LNCAP (cell line): ENCODE data around the gene ZNF766.
A peak's percentile ranks its signal among the peaks of the same experiment; 100 is the strongest.

ENCODE experiments used
- TF ChIP-seq, protein P1 (sequence below): fragments of 450-650 bp; IDR thresholded peaks from 2 replicates; pipeline ENCODE4 v1.5.1; 2017; ENCODE audit warnings: mild to moderate bottlenecking

The ZNF766 gene

DNA sequence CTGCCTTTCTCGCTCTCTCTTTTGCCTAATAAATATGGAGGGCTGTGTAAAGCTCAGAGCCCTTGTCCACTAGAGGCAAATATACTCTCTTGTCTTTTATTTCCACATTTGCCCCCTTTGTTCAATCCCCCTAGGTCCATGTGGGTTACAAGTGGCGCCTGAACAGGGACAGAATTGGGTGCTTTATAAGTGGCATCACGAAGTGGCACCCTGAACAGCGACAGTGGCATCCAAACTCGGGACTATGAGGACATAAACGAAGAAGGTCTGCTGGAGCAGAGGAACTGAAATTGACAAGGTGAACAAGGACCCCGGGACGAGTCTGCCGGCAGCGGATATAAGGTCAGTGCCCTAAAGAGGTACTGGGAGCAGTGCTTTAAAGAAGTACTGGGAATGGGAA, 62.4 kb downstream of the ZNF766 start:
- TF ChIP-seq, protein P1, sequence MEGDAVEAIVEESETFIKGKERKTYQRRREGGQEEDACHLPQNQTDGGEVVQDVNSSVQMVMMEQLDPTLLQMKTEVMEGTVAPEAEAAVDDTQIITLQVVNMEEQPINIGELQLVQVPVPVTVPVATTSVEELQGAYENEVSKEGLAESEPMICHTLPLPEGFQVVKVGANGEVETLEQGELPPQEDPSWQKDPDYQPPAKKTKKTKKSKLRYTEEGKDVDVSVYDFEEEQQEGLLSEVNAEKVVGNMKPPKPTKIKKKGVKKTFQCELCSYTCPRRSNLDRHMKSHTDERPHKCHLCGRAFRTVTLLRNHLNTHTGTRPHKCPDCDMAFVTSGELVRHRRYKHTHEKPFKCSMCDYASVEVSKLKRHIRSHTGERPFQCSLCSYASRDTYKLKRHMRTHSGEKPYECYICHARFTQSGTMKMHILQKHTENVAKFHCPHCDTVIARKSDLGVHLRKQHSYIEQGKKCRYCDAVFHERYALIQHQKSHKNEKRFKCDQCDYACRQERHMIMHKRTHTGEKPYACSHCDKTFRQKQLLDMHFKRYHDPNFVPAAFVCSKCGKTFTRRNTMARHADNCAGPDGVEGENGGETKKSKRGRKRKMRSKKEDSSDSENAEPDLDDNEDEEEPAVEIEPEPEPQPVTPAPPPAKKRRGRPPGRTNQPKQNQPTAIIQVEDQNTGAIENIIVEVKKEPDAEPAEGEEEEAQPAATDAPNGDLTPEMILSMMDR, result no peak

- TF ChIP-seq, protein P1, result no peak
Measured at GRCh38 chr19:52335768-52336116, 66.4 kb downstream of the ZNF766 start.

- TF ChIP-seq, protein P1, result no peak
Measured at GRCh38 chr19:52336117-52336790, 66.9 kb downstream of the ZNF766 start, which contains the start of gene ZNF610. TSS of gene ZNF610 (plus strand) at chr19:52336243. CDS start at chr19:52349173, 12,930 bp downstream.

DNA sequence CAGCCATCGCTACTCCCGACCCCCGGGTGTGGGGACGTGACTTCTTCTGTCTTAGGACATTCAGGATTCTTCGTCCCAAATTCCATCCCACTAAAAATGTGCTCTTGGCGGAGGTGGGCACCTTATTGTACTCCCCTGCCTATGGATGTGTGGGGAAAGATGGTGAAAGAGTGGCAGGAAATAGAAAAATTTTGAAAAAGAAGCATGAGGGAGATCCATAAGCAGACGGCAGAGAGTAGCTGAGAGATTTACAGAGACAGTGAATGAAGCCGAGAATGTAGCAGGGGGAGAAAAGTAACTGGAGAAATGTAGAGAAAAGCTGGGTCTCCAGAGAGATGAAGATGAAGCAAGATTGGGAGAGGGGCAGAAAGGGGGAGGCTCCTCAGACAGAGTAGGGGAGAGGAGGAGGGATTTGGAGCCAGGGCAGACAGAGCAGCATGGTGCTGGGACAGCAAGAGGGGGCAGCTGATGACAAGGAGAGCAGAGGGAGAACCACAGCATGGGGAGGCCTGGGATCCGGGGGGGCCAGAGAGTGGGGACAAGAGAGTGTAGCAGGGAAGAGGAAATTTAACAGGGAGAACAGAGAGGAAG, 67.5 kb downstream of the ZNF766 start:
- TF ChIP-seq, protein P1, result no peak

GRCh38 chr19:52343548-52343947, 74.2 kb downstream of the ZNF766 start:
- TF ChIP-seq, protein P1, result peak; percentile 54; the same call in 1 of the 2 replicates

- TF ChIP-seq, protein P1, result no peak
Measured at GRCh38 chr19:52345162-52345561, 75.8 kb downstream of the ZNF766 start.
